ENCODE measurements around the gene MCTP1. TPM values are rescaled to one million over a fixed set of nuclear protein-coding genes. Genes with fewer than 3 reads are reported as not detected.

MCTP1 gene
- total RNA-seq, 1 donor from 2014 or later, result 11.5 TPM

- DNase-seq (ENCODE audit: low spot score), result no peak
- intact Hi-C loops (cut with DNase I), result no loop called here
Observed at GRCh38 chr5:94920570-94920969, 364.3 kb downstream of the MCTP1 start.

GRCh38 chr5:94916619-94917018, 368.3 kb downstream of the MCTP1 start:
- no peak for DNase-seq (ENCODE audit: low spot score)
- intact Hi-C loops (cut with DNase I), result no loop called here

- no peak for DNase-seq (ENCODE audit: low spot score)
- intact Hi-C loops (cut with DNase I), result no loop called here
Observed at GRCh38 chr5:94911276-94911675, 373.6 kb downstream of the MCTP1 start.

GRCh38 chr5:94910721-94911120, 374.2 kb downstream of the MCTP1 start:
- intact Hi-C loops (cut with DNase I), result no loop called here

DNA sequence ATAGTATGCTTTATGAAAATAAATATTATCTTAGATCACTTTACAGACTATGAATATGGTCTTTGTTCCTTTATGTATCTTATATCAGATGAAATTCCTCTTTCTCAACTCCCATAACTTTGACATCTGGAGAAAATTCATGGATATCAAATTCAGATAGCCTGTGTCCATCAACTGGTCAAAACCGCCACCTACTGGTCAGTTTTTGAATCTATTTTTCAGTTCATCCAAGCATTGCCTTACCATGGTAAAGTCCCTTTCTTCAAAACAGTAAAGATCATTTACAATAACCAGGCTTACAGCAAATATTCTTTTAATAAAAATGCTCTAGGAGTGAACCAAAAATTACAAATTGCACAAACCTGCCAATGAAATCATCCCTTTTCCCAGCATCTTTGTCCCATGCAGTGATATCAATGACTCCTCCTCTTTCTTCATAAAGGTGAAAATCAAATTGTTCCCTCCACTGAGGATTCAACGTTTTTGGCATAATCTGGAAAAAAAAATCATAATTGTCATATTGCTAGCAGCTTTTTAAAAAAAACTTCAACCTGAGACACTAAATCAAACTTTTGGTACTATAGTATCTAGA, 375.9 kb downstream of the MCTP1 start:
- DNase-seq (ENCODE audit: low spot score), result no peak
- intact Hi-C loops (cut with DNase I), result no loop called here

More at GRCh38 chr5:94910721-94911120, 374.2 kb downstream of the MCTP1 start:
- DNase-seq (ENCODE audit: low spot score), result no peak

GRCh38 chr5:94906750-94907149, 378.1 kb downstream of the MCTP1 start:
- DNase-seq (ENCODE audit: low spot score), result no peak
- intact Hi-C loops (cut with DNase I), result no loop called here

GRCh38 chr5:94903726-94904125, 381.2 kb downstream of the MCTP1 start:
- no peak for DNase-seq (ENCODE audit: low spot score)
- intact Hi-C loops (cut with DNase I), result no loop called here

DNA sequence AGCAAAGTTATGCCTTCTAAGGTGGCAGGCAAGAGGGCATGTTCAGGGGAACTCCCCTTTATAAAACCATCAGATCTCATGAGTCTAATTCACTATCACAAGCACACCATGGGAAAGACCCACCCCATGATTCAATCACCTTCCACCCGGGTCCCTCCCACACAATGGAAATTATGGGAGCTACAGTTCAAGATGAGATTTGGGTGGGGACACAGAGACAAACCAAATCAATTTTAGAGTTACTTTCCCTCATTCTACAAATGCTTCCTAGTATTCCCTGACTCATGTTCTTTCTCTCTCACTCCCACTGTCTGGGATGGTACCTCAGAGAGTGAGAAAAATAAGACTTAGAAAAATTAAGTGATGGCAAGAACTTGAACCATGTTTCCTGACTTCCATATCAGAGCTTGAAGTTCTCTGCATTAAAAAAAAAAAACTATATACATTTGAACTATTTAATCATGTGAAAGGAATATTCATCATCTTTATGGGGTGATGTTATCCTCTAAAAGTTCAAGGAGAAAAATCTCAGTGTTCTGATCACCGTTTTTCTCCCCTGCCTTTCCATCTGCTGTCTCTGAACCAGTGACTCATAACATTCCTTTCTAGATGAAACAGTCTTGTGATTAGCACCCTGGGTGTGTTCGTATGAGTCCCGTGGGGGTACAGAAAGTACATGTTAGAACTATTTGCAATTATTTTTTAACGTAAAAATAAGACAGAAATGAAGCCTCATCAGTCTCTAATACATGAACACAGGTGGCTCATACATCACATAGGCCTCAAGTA, 383.5 kb downstream of the MCTP1 start:
- intact Hi-C loops (cut with DNase I), result no loop called here
- DNase-seq (ENCODE audit: low spot score), result no peak

DNA sequence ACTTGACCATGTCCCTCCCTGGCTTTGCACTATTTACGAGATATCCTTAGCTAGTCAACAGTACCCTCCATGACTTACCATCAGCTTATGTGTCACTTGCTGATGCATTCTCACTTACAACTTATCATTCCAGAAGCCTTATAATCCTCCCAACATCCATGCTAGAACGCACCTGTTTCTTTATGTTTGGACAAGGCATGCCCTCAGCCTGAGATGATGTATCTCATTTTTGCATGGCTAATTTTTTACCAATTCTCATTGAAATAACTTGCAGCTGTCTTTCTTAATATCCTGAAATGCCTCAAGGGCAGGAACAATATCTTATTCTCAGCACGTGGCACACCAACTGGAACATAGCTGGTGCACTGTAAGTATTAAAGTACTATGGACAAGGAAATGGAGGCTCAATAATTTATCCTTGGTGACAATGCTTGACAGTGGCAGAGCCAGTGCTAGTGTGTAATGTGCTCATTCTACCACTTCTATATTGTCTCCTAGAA, 384.8 kb downstream of the MCTP1 start:
- intact Hi-C loops (cut with DNase I), result no loop called here
- DNase-seq (ENCODE audit: low spot score), result no peak

DNA sequence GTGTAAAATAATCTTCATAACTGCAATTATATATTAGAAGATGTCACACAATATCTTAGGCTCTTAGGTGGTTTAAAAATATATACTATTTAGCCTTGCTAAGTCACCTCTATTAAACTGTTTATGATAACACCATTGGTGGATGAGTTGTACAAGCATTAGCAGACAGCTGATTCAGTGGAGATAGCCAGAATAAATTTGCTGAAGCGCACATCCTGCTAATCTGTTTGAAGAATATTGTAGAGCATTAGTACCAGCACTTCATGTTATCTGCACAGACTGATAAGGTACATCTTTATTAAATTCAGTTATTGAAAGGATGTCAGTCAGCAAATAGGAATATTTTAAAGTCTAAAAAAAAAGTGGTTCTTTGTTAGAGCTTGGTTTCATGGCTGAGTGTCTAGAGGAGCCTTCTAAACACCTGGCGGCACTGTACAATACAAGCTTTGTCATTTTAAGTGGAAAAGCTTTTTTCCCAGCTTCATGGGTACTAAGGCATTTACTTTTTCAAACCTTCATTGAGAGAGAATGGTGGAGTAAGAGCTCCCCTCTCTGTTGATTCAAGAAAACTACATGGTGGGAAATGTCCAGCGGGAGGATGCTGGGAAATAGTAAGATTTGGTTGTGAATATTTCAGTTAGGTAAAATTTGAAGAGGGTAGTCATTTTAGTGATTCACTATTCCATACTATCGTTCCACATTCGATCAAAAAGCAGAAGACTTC, 391.3 kb downstream of the MCTP1 start:
- intact Hi-C loops (cut with DNase I), result no loop called here
- DNase-seq (ENCODE audit: low spot score), result no peak

DNA sequence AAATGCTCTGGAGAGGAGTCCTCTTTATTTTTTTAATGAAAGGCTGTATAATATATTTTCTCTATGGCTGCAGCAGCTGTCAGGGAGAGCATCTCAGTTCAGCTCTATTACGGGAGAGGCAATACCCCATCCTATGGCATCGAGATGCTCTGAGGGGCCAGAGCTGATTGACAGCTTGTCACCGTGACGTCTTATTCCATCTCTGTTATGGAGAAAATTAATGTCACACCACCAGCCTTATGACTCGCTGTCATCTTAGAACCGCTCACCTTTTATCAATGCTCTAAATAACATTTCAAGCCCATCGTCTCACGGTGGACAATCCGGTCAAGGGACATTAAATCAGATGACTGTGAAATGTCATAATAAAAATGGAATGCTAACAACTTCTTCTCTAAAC, 392.9 kb downstream of the MCTP1 start:
- DNase-seq (ENCODE audit: low spot score), result no peak
- intact Hi-C loops (cut with DNase I), result no loop called here

DNA sequence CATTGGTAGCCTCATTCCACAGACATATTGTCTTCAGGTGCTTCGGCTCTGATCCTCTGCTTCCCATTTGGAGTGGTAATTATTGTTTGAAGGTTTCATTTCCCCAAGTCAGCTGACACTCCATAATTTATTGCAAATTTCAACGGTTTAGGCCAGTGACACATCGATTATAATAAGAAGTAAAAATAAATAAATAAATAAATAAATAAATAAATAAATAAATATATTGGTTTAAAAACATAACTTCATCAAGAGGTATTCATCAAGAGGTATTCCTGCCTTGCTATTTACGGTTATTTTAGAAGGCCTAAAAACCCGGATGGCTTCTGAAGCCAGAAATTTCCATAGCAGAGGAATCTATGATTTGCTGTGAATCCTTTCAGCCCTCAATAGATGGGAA, 393.3 kb downstream of the MCTP1 start:
- DNase-seq (ENCODE audit: low spot score), result no peak
- intact Hi-C loops (cut with DNase I), result no loop called here

DNA sequence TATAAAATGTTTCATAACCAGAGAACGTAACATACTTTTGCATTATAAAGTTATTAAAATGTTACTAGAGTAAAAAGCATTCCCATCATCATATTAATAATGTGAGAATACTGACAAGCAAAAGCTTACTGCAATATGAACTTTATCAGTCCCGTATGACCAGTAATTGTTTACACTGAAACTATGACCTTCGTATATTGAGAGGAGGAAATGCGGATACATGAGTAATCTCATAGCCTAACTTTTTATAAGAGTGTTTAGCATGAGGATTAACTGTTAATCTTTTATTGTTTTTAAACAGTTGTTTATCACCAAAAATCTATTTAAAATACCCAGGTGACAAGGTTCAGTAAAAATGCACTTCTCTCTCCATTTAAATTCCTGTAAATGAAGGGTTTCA, 394.0 kb downstream of the MCTP1 start:
- intact Hi-C loops (cut with DNase I), result no loop called here
- no peak for DNase-seq (ENCODE audit: low spot score)

- intact Hi-C loops (cut with DNase I), result no loop called here
- DNase-seq (ENCODE audit: low spot score), result no peak
Observed at GRCh38 chr5:94888674-94889073, 396.2 kb downstream of the MCTP1 start.

- DNase-seq (ENCODE audit: low spot score), result no peak
- intact Hi-C loops (cut with DNase I), result no loop called here
Observed at GRCh38 chr5:94885931-94886330, 399.0 kb downstream of the MCTP1 start.

GRCh38 chr5:94884311-94884710, 400.6 kb downstream of the MCTP1 start:
- intact Hi-C loops (cut with DNase I), result no loop called here
- no peak for DNase-seq (ENCODE audit: low spot score)

- DNase-seq (ENCODE audit: low spot score), result no peak
- intact Hi-C loops (cut with DNase I), result no loop called here
Observed at GRCh38 chr5:94872526-94872925, 412.4 kb downstream of the MCTP1 start.

- intact Hi-C loops (cut with DNase I), result no loop called here
- no peak for DNase-seq (ENCODE audit: low spot score)
Observed at GRCh38 chr5:94870511-94871183, 414.2 kb downstream of the MCTP1 start.

- intact Hi-C loops (cut with DNase I), result no loop called here
- DNase-seq (ENCODE audit: low spot score), result no peak
Observed at GRCh38 chr5:94869921-94870320, 415.0 kb downstream of the MCTP1 start.

DNA sequence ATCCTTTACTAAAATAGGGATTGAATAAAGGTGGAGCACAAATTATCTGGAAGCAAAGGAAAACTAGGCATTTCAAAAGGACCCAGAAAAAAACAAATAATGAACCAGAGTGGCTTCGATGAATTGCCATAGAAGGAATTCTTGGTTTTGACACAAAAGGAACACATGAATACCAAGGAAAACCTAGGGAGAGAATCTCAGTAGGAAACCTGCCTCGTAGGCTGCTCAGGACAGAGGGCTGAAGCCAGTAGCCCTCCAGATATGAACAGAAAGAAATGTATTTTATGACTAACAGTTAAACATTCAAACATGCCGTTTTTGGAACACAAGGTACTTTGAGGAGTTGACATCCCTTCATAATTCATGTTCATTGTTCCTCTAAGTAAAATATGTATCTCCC, 420.9 kb downstream of the MCTP1 start:
- intact Hi-C loops (cut with DNase I), result no loop called here

More for the DNA sequence above, 420.9 kb downstream of the MCTP1 start:
- no peak for DNase-seq (ENCODE audit: low spot score)

Measured in cardiac septum (tissue), 1 donor.